H1 (cell line): Measurements from ENCODE around the gene ZNF546. TPM values are rescaled to one million over a fixed set of nuclear protein-coding genes. Genes with fewer than 3 reads are reported as not detected.

ENCODE experiments used
- ASH2L ChIP-seq: fragments of 200-600, 300-600 bp; sonication (generic); IDR thresholded peaks from one replicate; pipeline ENCODE4 v1.7.1; 2017; ENCODE audit warnings: low read length
- ATF2 ChIP-seq: IDR thresholded peaks from 2 replicates; pipeline ENCODE4 v1.6.1; 2012; ENCODE audit warnings: low read length, inconsistent platforms
- BRCA1 ChIP-seq: IDR thresholded peaks from 2 replicates; pipeline ENCODE4 v1.6.1; 2012; ENCODE audit warnings: low read depth, low read length, improper control_type of control experiment
- CHD1 ChIP-seq: IDR thresholded peaks from 2 replicates; pipeline ENCODE4 v1.6.1; 2012; ENCODE audit warnings: low read depth, low read length, improper control_type of control experiment
- CTCF ChIP-seq, 3 experiments: IDR thresholded peaks; 1 replicate in 2 of 3; 2 replicates in 1 of 3; pipeline versions ENCODE4 v1.5.1 to v1.6.1; 2011; ENCODE audit warnings: low read length in 3 of 3, mild to moderate bottlenecking in 3 of 3, inconsistent platforms in 2 of 3, low read depth in 1 of 3, moderate library complexity in 1 of 3; ENCODE audit not compliant: insufficient read depth in 1 of 3; ENCODE audit errors: control extremely low read depth in 1 of 3
- EGR1 ChIP-seq: IDR thresholded peaks from 2 replicates; pipeline ENCODE4 v1.6.1; 2011; ENCODE audit warnings: low read depth, low read length, borderline replicate concordance
- EP300 ChIP-seq, 2 experiments: IDR thresholded peaks; 1 replicate in 1 of 2; 2 replicates in 1 of 2; pipeline ENCODE4 v1.6.1; 2011 to 2012; ENCODE audit warnings: low read depth in 2 of 2, low read length in 2 of 2, mild to moderate bottlenecking in 2 of 2, borderline replicate concordance in 1 of 2, inconsistent platforms in 1 of 2, moderate library complexity in 1 of 2
- FOSL1 ChIP-seq: IDR thresholded peaks from 2 replicates; pipeline ENCODE4 v1.6.1; 2011; ENCODE audit warnings: mild to moderate bottlenecking, low read depth, low read length, moderate library complexity; ENCODE audit not compliant: insufficient read depth
- MAFK ChIP-seq: IDR thresholded peaks from 2 replicates; pipeline ENCODE4 v1.6.1; 2012; ENCODE audit warnings: low read depth, mild to moderate bottlenecking, improper control_type of control experiment, low read length
- MAX ChIP-seq: IDR thresholded peaks from 2 replicates; pipeline ENCODE4 v1.6.1; 2012; ENCODE audit warnings: inconsistent platforms
- NRF1 ChIP-seq: IDR thresholded peaks from 2 replicates; pipeline ENCODE4 v1.6.1; 2011; ENCODE audit warnings: mild to moderate bottlenecking, low read depth, low read length, improper control_type of control experiment
- POLR2AphosphoS5 ChIP-seq: IDR thresholded peaks from 2 replicates; pipeline ENCODE4 v1.6.1; 2011; ENCODE audit warnings: low read depth, low read length
- RBBP5 ChIP-seq: IDR thresholded peaks from 2 replicates; pipeline ENCODE4 v1.7.1; 2012; ENCODE audit warnings: low read depth, mild to moderate bottlenecking, inconsistent platforms, low read length, moderate library complexity, borderline replicate concordance
- RNF2 ChIP-seq: fragments of 200-900, 300-1000 bp; sonication (generic); IDR thresholded peaks from 2 replicates; pipeline ENCODE4 v1.7.1; 2016; ENCODE audit warnings: borderline replicate concordance, low read depth, mild to moderate bottlenecking, antibody characterized with exemption, low read length; ENCODE audit not compliant: poor library complexity, severe bottlenecking; ENCODE audit errors: missing control alignments
- SIRT6 ChIP-seq: IDR thresholded peaks from one replicate; pipeline ENCODE4 v1.7.1; 2012; ENCODE audit warnings: low read length, inconsistent platforms
- SP4 ChIP-seq: IDR thresholded peaks from 2 replicates; pipeline ENCODE4 v1.6.1; 2012; ENCODE audit warnings: low read length, inconsistent platforms
- TAF1 ChIP-seq: IDR thresholded peaks from 2 replicates; pipeline ENCODE4 v1.6.1; 2011; ENCODE audit warnings: mild to moderate bottlenecking, low read depth, low read length
- USF2 ChIP-seq: IDR thresholded peaks from 2 replicates; pipeline ENCODE4 v1.6.1; 2011; ENCODE audit warnings: low read length, improper control_type of control experiment
- polyA plus RNA-seq, 7 experiments: library from polyadenylated mRNA; depleted of rRNA in 3 of 7; stranded (reverse) in 5 of 7; unstranded in 2 of 7; fragments of >200 nt in 5 of 7; fragments of 200-250 nt in 2 of 7; gene quantifications; 1 replicate in 5 of 7; 2 replicates in 1 of 7; 4 replicates in 1 of 7; pipeline versions ENCODE4 v1.2.1 to v1.2.3, GENCODE V29; 2011 to 2013; ENCODE audit warnings: missing spikeins in 2 of 7, mixed read lengths in 2 of 7
- total RNA-seq: library from RNA; stranded (reverse); fragmentation: NEBNext Ultra II Directional; extraction: Animal tissue kit (Norgen Biotek cat#: 25700); gene quantifications from 2 replicates; pipeline ENCODE4 v1.2.1, GENCODE V29; 2021

ZNF546 gene
- total and polyA plus RNA-seq, 2 of the 8 experiments (the other 6 are each of a cell fraction or from before 2014, with no cell fraction given) = 0.21 to 1.1 TPM

GRCh38 chr19:39970675-39971379, 26.0 kb upstream of the ZNF546 start, which contains the start of gene PSMC4 (continued):
- TF ChIP-seq SP4 = no peak
- TF ChIP-seq RNF2 = no peak
- TF ChIP-seq EP300 (IDR thresholded peaks at IDR 0.05; ENCODE audit: borderline replicate concordance in 1 of 2, low read depth in 2 of 2, low read length in 2 of 2) = peak in 1 of 2 experiments; percentile 60; a peak in 1 of 3 replicates
- TF ChIP-seq NRF1 = peak; percentile 45
- no peak for TF ChIP-seq MAFK
- TF ChIP-seq BRCA1 = no peak
- TF ChIP-seq USF2 = 0 out of 2 replicates have a peak, but pooled peaks have one; percentile 26
- peak; percentile 80 for TF ChIP-seq ASH2L
- TF ChIP-seq EGR1 = no peak
- TF ChIP-seq TAF1 = peak; percentile 70
- TF ChIP-seq RBBP5 = 0 out of 2 replicates have a peak, but pooled peaks have one; percentile 37
- TF ChIP-seq FOSL1 = no peak
- peak; percentile 62 to 79 (median 77) for TF ChIP-seq CTCF (IDR thresholded peaks at IDR 0.05; ENCODE audit: control extremely low read depth in 1 of 3, insufficient read depth in 1 of 3, low read depth in 1 of 3, low read length in 3 of 3)
- TF ChIP-seq ATF2 = no peak
- peak; percentile 94 for TF ChIP-seq MAX
- TF ChIP-seq CHD1 = no peak
- peak; percentile 82 for TF ChIP-seq POLR2AphosphoS5
- TF ChIP-seq SIRT6 = no peak
